T1000 (cell line): ENCODE results near the gene LRRC4C.

Experiments
- DNase-seq: peaks from one replicate; lab custom pipeline; 2025; ENCODE audit warnings: mixed read lengths; lab: John Stamatoyannopoulos, UW

LRRC4C gene

DNA sequence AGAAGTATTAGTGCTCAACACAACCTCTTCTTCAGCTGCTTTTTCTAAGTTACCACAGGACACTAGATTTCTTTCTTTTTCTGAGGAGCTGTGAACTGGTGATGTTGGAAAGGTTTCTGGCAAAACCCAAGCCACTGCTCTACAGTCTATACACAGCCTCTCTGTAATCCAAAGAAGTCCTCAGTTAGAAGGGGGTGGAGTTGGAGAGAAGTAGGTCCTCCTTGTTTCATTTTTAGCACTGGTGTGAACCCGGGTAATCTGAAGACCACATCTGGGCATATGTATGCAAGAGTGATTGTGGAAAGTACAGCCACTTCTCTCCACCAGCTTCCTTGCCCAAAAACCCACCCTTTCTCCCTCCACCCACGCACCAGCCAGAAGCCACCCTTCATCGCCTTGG lies 1168.1 kb downstream of the LRRC4C start:
- no peak for DNase-seq

DNA sequence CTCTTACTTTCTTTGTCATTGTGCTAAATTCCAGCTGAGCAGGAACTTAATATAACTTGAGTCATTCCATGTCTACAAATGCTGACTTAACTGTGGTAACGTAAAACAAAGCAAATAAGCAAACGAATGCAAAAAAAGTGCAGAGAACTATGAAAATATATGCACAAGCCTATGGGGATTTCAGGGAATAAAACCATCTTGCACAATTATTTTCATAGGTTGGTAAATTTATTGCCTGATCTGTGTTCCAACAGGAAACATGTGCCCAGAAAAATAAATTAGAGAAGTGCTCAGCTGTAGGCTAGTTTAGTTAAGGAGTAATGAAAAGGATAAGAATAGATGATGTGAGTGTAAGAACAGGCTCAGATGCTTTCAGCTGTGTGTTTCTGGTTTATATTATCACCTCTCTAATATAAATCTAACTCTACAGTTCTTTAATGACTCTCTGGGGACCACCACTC lies 1169.3 kb downstream of the LRRC4C start:
- no peak for DNase-seq

DNA sequence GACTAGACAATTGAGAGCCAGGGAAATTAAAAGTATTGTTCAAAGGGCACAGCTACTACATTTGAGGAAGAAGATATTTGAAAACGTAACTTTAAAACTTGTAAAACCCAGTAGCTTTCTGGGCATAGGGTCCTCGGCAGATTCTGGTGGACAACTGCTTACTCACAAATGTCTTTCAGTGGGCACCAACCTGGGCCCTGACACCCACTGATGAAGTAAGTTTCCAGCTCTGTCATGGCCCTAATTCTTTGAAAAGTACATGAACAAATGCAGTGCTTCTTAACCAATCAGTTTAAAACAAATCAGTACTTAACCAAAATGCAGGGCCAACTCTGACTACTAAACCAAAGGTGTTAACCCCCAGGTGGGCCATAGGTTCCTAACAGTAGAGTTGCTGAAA lies 1170.1 kb downstream of the LRRC4C start:
- no peak for DNase-seq

DNA sequence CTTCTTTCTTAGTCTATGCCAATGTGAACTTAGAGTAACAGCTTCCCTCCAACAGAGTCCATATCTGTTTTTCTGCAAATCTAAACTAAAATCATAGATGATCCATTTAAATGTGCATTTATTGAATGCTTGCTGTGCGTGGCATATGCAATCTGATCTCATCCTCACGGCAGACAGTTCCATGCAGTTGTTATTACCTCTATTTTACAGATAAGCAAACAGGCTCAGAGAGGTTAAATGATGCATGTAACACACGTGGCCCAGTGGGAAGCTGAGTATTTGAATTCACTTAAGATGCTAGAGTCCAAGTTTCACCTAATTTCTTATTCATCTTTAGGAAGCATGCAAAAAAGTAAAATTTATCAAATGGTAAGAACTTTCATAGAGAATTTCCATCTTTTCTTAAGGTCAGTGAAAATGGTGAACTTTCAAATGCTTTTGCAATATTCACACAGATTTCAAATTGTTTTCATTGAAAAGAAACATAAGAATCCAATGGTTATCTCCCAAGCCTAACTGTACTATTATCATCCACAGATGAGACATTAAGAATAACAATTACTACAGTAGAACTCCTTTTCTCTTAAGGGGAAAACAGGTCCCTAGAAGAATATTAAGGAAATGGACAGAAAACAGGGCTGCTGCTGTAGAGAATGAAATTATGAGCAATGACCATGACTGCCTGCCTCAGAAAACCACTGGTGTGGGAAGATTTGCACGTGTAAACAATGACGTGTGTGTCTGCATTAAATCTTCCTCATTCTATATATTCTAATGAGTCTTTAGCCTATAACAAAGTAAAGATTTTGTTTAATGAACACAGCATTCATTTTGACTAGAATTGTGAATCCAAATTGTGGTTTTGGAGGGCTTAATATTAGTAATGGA lies 1171.3 kb downstream of the LRRC4C start:
- no peak for DNase-seq

DNA sequence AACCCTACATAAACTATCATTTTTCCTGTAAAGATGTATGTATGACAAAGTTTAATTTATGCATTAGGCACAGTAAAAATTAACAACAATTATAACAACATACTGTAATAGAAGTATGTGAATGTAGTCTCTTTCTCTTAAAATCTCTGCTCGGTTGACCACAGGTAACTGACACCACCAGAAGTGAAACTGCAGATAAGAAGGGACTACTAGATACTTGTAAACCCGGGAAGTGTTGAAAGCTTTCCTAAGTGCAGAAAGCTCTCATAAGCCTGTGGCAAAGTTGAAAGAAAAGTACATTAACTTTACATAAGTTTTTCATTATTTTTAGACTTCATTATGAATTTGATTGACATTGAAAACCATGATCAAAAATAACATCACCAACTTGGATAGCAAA lies 1173.3 kb downstream of the LRRC4C start:
- DNase-seq = no peak

DNA sequence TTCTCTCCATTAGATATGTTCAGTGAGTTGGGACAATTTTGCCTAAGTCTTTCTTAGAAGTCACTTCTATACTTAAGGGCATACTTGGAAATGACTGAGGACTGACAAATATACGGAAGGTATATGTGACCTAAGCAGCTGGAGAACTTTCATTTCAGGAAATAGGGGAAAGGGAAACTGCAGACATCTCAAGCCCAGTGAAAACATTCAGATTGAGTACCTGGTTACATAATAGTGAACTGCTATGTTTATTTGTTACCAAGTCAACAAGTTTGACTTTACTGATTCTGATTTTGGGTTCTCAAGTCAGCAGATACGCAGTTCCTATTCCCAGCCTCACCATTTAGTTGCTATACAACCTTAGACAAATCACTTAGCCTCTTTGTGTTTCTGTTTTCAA lies 1173.9 kb downstream of the LRRC4C start:
- no peak for DNase-seq

DNA sequence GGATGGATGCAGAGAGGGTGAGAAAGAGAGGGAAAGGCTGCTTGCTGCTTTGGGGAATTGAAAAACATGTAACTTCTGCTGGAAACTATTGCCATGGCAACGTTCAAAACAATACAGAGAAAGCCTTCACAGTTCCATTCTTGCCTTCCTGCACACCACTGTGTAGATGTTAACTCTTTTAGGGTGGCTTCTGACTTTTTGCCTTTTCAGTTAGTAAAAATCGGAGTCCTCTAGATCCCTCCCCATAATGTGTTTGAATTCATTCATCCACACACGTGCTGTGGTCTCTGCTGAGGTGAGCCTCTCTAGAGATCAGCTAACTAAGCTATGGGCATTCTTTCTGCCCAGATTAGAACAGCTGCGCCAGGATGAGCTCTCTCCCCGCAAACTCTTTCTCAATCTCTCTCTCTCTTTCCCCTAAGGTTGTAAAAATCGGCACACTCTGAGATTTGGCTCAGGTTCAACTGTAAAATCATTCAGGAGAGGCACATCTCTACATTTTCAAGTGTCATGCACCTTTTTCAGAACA lies 1178.3 kb downstream of the LRRC4C start:
- no peak for DNase-seq

DNA sequence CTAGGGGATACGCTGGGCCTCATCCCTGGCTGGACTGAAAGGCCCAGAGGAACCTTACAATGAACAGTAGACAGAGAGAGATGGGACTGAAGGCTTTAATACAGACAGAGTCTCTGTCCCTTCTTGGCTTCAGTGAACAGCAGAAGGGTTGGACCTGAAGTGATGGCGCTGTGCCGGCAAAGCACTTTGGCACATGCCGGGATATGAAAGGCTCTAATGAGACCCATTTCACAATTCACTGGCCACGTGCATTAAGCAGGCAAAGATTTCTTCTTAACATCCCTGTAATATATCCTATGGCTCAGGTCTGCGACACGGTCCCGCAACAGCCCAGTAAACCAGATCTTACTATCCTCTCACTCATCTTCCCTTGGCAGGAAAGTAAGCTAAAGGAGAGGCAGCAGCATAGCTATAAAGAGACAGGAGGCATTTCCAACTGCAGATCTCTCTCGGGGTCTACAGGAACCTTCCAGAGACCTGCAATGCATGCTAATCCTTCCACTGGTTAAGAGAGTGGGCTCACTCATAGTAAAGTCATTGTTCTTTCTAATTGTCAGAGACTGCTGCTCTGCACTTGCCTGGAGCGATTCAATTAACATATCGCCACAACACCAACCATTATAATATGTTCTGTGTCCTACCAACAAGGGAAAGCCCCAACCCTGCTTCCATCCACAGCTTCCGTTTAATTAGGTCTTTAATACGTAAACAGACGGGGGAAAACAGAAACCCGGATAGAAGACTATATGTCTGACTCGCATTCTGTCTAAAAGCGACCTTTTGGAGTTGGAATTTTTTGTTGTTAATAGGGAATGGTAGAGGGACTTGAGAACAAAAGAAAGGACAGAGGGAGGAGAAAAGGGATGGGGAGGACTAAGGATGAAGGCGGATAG lies 1179.0 kb downstream of the LRRC4C start:
- DNase-seq = no peak

DNA sequence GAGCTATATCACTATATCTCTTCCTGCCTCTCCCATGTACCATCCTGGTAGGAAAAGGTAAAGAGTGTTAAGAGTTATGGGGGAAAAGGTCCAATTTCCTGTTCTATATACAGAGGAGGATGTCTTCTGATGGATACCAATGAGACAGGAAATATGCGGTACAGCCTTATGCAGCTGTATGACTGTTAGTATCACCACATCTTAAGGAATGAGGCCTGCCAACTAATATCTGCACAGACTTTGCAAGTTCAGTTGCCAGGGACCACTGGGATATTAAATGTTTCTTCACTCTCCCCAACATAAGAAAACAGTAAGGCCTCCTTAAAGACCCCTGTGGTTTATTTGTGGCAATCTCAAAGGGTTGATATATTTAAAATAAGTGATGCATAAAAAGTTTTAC lies 1182.5 kb downstream of the LRRC4C start:
- DNase-seq = no peak

DNA sequence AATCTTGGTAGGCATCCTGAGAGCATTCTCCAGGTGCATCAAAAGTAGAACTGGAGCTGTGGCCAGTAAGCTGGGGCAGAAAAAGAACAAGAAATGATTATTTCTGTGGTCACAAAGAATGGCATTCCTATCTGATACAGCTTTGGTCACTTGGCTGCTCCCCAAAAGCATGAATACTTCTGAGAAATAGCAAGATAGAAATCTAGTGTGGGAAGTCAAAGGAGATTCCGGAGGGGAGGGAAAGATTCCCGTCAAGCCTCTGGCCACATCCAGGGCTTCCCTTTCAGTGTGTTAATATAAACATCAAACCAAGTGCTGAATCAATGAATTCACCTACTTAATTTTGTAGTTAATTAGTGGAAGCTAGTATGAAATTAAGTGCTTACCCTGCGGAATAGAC lies 1185.4 kb downstream of the LRRC4C start:
- peak; percentile 31 for DNase-seq

DNA sequence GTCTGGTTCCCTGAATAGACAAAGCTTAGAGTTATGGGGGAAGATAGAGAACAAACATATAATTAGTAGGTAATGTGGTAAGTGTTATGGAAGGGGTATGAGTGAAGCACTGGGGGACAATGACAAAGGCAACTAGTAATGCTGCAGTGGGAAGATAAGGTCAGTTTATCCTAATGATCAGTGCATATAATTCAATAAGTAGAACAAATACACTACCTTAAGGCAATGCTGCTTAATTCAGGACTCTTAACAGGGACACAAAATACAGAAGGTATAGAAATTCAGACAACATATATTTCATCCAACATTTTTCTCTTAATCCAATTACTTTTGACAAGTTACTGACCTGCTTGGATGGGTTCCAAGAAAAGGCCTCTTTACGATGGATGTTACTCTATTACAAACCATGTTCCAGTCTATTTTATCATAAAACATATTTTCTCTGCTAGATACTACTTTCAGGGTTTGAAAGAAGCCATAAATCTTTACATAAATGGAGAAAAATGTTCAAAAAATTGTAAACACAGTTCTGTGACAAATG lies 1186.2 kb downstream of the LRRC4C start:
- no peak for DNase-seq

DNA sequence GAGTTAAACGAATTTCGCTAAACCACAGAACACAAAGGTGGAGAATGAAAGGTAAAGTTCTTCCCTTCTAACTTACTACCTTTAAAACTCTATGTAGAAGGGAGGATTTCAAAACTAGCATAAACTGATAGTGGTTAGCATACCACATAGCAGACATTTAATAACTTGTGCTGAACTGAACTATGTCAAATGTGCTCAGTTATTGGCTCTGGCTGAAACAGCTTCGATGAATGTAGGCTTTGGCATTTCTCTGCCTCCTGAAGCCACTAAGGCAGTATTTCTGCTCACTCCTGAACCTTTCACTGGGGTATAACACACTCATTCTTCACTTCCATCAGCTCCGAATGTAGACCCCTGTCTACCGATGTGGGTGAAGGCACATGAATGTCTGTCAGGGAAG lies 1188.1 kb downstream of the LRRC4C start:
- DNase-seq = no peak

DNA sequence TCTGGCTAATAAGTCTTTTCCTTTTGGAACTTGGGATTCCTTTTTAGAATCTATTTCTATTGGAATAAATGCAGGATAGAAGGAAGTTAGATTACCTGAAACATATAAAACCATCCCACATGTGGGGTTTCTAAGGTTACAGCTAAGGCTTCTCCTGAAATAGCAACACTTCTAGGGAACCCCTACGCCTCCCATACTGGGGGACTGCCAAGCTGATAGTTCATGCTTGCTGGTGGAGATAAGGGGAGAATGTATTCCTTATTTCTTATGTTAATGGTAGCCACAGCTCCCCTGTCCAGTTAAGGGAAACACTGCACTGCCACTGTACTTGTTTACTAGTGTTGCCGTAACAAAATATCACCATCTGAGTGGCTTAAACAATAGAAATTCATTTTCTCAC lies 1189.6 kb downstream of the LRRC4C start:
- no peak for DNase-seq

DNA sequence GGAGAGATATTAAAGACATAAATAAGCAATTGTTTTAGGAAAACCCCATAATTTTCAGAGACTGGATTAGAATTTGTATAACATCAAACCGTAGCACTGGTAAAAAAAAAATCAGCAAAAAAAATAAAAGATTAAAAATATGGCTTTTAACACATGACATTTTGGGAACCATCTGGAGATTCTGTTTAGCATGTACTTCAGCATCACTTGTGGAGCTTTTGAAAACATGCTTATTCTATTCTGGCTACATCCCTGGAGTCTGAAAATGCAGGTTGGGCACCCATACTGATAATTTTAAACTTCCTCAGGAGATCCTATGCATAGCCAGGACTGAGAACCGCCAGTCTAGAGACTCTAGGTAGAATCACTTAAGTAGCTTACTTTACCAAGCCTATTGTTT lies 1190.9 kb downstream of the LRRC4C start:
- DNase-seq = no peak

DNA sequence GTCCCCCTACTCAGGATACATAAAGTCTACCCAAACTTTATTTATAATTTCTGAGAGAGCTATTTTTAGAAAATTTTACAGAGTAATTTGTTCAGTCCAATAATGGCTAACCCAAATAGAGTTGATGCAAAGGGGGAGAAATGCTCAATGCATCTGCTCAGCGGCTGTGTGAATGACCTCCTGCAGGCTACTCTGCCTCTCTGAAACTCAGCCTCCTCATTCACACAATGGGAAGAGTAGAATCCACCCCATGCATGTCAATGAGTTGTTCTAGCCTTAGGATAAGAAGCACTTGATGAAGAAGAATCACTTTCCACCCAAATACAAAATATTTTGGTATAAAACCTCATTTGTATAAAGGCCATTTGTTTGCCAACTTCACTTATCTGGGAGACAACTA lies 1204.0 kb downstream of the LRRC4C start:
- DNase-seq = no peak

DNA sequence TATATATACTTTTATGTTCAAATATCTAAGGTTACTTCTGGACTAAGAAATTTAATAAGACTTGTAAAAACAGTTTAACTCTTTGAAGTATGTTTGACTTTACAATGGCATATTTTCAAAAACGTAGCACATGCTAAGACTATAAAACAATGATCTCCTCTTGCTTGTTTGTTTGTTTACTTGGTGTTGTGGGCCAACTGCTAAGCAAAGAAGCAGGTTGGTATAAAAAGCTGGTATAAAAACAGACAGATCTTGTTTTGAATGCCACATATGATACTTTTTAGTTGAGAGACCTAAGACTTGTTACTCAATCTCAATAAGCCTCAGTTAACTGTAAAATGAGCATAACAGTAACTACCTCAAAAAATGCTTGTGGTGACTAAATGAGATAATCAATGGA lies 1206.3 kb downstream of the LRRC4C start:
- DNase-seq = no peak

DNA sequence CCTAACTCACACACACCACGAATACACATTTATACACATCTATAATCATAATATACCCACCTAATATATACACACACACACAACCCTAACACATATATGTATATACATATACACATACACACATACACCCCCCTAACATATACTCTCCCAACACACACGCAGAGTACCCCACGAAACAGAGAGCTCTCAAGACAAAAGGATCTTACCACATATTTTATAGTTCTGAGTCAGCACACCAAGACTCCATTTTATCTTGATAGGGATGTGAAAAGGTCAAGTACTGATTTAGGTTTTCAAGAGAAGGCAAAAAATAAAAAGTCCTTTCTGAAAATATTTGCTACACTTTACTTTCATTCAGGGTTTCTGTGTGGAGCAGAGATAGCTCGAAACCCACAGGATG lies 1207.2 kb downstream of the LRRC4C start:
- no peak for DNase-seq

DNA sequence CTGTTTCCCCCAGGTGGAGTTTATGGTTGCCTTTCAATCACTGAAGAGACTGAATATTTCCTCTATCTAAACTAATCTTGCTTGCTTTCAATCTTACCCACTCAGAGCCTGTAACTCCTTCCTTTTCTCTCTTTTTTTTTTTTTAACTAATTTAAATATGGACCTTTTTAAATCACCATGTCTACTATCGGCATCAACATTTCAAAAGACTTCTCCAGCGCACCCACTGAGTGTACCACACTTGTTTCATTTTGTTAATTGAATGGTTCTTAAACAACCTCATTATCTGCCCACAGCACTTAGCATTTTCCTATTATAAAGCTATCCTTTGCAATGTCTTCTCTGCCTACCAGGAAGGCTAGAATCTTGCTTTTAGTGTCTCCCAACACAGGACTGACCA lies 1212.5 kb downstream of the LRRC4C start:
- no peak for DNase-seq

DNA sequence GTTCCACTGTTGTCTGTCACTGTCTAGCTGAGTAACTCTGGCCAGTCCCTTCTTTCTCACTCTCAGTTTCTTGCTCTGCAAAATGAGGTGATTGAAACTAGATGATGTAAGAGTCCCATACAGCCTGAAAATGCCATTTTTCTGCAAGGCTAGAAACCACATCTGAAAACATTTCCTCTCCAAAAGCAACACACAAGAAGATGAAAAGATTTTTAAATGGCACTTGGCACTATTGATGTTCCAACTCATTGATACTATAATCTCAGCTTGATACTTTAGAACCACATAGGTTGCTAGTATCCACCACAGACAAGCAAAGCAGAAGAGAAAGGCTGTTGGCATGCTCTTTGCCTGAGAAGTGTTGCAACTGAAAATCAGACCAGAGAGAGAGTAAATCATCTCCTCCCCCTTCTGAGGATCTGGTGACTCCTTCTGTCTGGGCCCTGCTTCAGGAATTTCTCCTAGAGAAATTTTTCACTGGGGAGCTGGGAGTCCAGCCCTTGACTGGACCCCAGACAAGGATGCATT lies 1217.9 kb downstream of the LRRC4C start:
- no peak for DNase-seq

DNA sequence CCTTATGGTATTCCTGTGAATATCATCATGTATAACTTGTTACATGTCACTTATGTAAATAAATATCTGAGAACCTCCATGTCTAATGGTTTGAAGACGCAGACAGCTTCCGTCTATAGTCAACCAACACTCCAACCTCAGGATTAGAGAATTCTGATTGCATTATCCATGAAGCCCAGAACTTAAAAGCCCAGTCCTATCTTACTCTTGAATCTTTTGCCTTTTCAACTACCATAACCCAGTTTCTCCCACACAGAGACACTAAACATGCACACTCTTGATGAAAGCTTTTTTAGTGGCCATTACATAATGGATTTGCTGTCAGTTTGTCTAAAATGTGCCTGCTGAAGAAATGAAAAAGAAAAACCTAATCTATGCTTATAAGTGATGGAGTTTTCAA lies 1219.2 kb downstream of the LRRC4C start:
- no peak for DNase-seq

DNA sequence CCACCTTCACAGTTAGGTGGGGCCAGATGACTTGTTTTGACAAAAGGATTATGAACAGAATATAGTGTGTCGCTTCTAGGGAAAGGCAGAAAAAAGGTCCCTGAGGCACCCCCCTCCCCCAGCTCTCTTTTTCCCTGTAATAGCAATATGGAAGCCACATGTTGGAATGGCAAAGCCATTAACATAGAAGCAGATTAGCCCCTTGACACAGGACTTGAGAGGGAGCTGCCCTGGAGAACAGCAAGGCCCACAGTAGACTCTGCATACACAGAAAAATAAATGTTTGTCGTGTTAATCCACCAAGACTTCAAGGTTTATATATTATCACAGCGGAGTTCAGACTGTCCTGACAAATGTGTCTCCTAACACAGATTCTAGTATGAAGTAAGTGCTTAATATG lies 1222.9 kb downstream of the LRRC4C start:
- no peak for DNase-seq

DNA sequence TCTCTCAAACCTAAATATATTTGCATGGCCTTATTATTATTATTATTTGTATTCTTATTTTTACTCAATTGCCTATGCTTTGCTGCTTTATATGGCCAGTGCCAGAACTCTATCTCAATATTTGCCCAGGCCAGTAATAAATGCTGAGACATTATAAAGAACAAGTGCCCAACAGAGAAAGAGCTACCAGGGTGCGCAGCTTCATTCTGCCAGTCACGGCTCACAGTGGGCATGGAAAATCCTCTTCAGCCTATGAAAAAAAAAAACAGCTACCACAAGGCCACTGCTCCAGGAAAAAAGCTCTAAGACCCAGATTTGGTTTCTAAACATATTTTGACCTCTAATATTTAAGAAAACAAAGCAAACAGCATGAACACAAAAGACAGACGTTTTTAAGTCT lies 1223.6 kb downstream of the LRRC4C start:
- DNase-seq = no peak
